ENCODE data around the gene ADAM8. TPM values are rescaled to one million over a fixed set of nuclear protein-coding genes. Genes with fewer than 3 reads are reported as not detected.
A peak's percentile ranks its signal among the peaks of the same experiment; 100 is the strongest.

The ADAM8 gene
- total RNA-seq, 2 donors from 2014 or later, result 3.7 to 5.5 TPM

DNA sequence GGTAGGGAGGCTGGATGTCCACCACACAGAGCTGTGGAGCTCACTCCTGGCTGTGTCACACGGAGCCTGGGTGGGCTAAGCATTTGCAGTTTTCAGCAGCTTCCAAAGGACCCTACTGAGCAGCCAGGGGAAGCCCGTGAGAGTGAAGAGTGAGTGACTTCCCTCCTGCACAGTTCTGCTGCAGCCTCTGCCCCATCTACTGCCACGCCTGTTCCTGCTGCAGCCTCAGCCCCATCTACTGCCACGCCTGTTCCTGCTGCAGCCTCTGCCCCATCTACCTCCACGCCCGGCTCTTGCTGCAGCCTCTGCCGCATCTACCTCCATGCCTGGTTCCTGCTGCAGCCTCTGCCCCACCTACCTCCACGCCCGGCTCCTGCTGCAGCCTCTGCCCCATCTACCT lies 12.2 kb downstream of the ADAM8 start:
- H3K27ac ChIP-seq (ENCODE audit: low read depth, low read length), result no peak overlapping the region
- H3K4me3 ChIP-seq (ENCODE audit: low read length), result no peak overlapping the region
- DNase-seq, result no peak
- H3K36me3 Mint-ChIP-seq (ENCODE audit: low read depth), result no peaks in the 10 kb centered on the region
- TF ChIP-seq, protein P1, sequence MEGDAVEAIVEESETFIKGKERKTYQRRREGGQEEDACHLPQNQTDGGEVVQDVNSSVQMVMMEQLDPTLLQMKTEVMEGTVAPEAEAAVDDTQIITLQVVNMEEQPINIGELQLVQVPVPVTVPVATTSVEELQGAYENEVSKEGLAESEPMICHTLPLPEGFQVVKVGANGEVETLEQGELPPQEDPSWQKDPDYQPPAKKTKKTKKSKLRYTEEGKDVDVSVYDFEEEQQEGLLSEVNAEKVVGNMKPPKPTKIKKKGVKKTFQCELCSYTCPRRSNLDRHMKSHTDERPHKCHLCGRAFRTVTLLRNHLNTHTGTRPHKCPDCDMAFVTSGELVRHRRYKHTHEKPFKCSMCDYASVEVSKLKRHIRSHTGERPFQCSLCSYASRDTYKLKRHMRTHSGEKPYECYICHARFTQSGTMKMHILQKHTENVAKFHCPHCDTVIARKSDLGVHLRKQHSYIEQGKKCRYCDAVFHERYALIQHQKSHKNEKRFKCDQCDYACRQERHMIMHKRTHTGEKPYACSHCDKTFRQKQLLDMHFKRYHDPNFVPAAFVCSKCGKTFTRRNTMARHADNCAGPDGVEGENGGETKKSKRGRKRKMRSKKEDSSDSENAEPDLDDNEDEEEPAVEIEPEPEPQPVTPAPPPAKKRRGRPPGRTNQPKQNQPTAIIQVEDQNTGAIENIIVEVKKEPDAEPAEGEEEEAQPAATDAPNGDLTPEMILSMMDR (conservative IDR thresholded peaks at IDR 0.05), result no peak
- H3K4me1 ChIP-seq (ENCODE audit: control insufficient read depth, insufficient read depth, low read length), result peaks cover 3% of the 10 kb centered on the region
- H3K36me3 ChIP-seq (ENCODE audit: control insufficient read depth, insufficient read depth, low read length), result no peaks in the 10 kb centered on the region
- H3K9me3 ChIP-seq (ENCODE audit: control insufficient read depth, low read length), result no peaks in the 10 kb centered on the region
- H3K27me3 Mint-ChIP-seq (ENCODE audit: insufficient read depth), result peaks cover 37% of the 10 kb centered on the region
- 83 to 86% methylated on average over 9 of the region's 9 CpGs for WGBS, 2 experiments (ENCODE audit: insufficient coverage in 1 of 2, insufficient read length in 1 of 2)
- H3K27me3 ChIP-seq (ENCODE audit: control insufficient read depth, insufficient read depth, low read length, poor library complexity, severe bottlenecking), result peaks cover 16% of the 10 kb centered on the region
- no peak overlapping the region for H3K4me3 Mint-ChIP-seq
- no peaks in the 10 kb centered on the region for H3K4me1 Mint-ChIP-seq
- no peak overlapping the region for H3K9ac ChIP-seq (ENCODE audit: extremely low read depth, low read length, poor library complexity, severe bottlenecking)
- no peaks in the 10 kb centered on the region for H3K9me3 Mint-ChIP-seq
- no peak overlapping the region for H3K27ac Mint-ChIP-seq

DNA sequence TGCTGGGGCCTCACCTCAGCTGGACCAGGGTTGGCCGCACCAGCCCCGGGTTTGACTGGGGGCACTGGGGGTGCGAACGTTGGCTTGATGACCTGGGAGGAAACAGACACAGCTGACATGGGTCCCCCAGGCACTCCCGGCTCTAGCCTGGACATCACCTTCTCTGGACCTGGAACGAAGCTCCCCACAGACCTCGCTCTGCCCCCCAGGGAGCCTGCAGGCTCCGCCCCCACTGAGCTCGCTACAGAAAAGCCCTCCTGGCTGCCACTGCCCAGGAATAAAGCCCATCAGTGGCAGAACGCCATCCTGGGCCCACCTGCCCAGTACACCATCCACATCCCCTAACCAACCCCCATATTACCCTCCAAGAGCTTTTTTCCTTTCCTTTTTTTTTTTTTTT lies 13.0 kb downstream of the ADAM8 start:
- no peaks in the 10 kb centered on the region for H3K36me3 ChIP-seq (ENCODE audit: control insufficient read depth, insufficient read depth, low read length)
- no peak overlapping the region for H3K4me3 ChIP-seq (ENCODE audit: low read length)
- Mint-ChIP-seq H3K36me3 (ENCODE audit: low read depth) (no peaks in the 10 kb centered on the region), H3K4me3 (no peak overlapping the region), H3K27me3 (ENCODE audit: insufficient read depth) (peaks cover 40% of the 10 kb centered on the region), H3K27ac (no peak overlapping the region), H3K9me3 (no peaks in the 10 kb centered on the region), H3K4me1 (no peaks in the 10 kb centered on the region)
- TF ChIP-seq, protein P1 (conservative IDR thresholded peaks at IDR 0.05), result no peak
- no peak for DNase-seq
- WGBS, 2 experiments (ENCODE audit: insufficient coverage in 1 of 2, insufficient read length in 1 of 2), result 84 to 85% methylated on average over 5 to 10 of the region's 10 CpGs
- no peak overlapping the region for H3K27ac ChIP-seq (ENCODE audit: low read depth, low read length)
- H3K9ac ChIP-seq (ENCODE audit: extremely low read depth, low read length, poor library complexity, severe bottlenecking), result no peak overlapping the region
- peaks cover 16% of the 10 kb centered on the region for H3K27me3 ChIP-seq (ENCODE audit: control insufficient read depth, insufficient read depth, low read length, poor library complexity, severe bottlenecking)
- no peaks in the 10 kb centered on the region for H3K9me3 ChIP-seq (ENCODE audit: control insufficient read depth, low read length)
- peaks cover 3% of the 10 kb centered on the region for H3K4me1 ChIP-seq (ENCODE audit: control insufficient read depth, insufficient read depth, low read length)

DNA sequence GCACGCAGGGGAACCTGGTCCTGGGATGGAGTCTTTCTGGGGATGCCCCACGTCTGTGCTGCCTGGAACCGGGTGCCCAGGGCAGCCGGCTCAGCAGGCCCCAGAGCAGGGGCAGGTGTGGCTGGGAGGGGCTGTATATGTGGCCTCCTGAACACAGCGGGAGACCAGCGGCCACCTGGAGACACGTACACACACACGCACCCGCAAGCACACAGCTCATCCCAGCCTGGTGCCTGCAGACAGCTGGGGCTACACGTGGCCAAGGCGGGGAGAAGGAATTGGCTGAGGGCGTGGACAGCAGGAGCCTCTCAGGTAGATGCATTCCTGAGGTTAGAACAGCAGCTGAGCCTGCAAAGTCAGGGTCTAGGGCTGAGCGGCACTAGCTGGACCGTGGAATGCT lies 14.0 kb downstream of the ADAM8 start:
- H3K4me3 ChIP-seq (ENCODE audit: low read length), result no peak overlapping the region
- 89 to 90% methylated on average over 11 to 14 of the region's 14 CpGs for WGBS, 2 experiments (ENCODE audit: insufficient coverage in 1 of 2, insufficient read length in 1 of 2)

More for the DNA sequence above, 14.0 kb downstream of the ADAM8 start:
- H3K36me3 ChIP-seq (ENCODE audit: control insufficient read depth, insufficient read depth, low read length), result no peaks in the 10 kb centered on the region
- Mint-ChIP-seq H3K4me1 (no peaks in the 10 kb centered on the region), H3K9me3 (no peaks in the 10 kb centered on the region), H3K27ac (no peak overlapping the region), H3K36me3 (ENCODE audit: low read depth) (no peaks in the 10 kb centered on the region), H3K27me3 (ENCODE audit: insufficient read depth) (peaks cover 40% of the 10 kb centered on the region), H3K4me3 (peak overlapping the region; percentile 56)
- TF ChIP-seq, protein P1 (conservative IDR thresholded peaks at IDR 0.05), result no peak
- no peaks in the 10 kb centered on the region for H3K9me3 ChIP-seq (ENCODE audit: control insufficient read depth, low read length)
- H3K9ac ChIP-seq (ENCODE audit: extremely low read depth, low read length, poor library complexity, severe bottlenecking), result no peak overlapping the region
- H3K27me3 ChIP-seq (ENCODE audit: control insufficient read depth, insufficient read depth, low read length, poor library complexity, severe bottlenecking), result peaks cover 16% of the 10 kb centered on the region
- peaks cover 3% of the 10 kb centered on the region for H3K4me1 ChIP-seq (ENCODE audit: control insufficient read depth, insufficient read depth, low read length)
- H3K27ac ChIP-seq (ENCODE audit: low read depth, low read length), result no peak overlapping the region
- no peak for DNase-seq
